HCT116 (cell line): ENCODE results near the gene LRRC4B. TPM values are rescaled to one million over a fixed set of nuclear protein-coding genes. Genes with fewer than 3 reads are reported as not detected.

Source experiments
- ATAC-seq: fragments of 200-7000 bp; cut with Tn5 transposase; 2 replicates; pipeline ENCODE4 v1.9.1; 2020; ENCODE audit warnings: mild to moderate bottlenecking, moderate library complexity
- BruUV-seq: library from RNA; stranded (reverse); fragments of 400-500 nt; replicated peaks from 2 replicates; lab custom pipeline; 2021; lab: Mats Ljungman, UMichigan
- CTCF ChIA-PET: fragments of 300-600 bp; sonication (Branson Sonifier 250); formaldehyde crosslinking; loops from one replicate; lab custom pipeline; 2021; ENCODE audit warnings: antibody characterized with exemption; lab: Charles Lee
- POLR2A ChIA-PET: fragments of 300-600, 350-600 bp; sonication (Branson Sonifier 250); formaldehyde crosslinking; loops from one replicate; lab custom pipeline; 2021; ENCODE audit warnings: antibody characterized with exemption; lab: Charles Lee
- RAD21 ChIA-PET, 2 experiments: fragments of 300-600 bp; sonication (Branson Sonifier 250); formaldehyde crosslinking; loops; one replicate each; lab custom pipeline; 2023; ENCODE audit warnings: low total read pairs in 2 of 2; ENCODE audit not compliant: uncharacterized antibody in 2 of 2, unreplicated experiment in 2 of 2, low non-redundant PET in 1 of 2; lab: Charles Lee
- DNase-seq: peaks from one replicate; pipeline ENCODE4 v3.0.0-alpha.2; 2010; ENCODE audit warnings: low read depth, low spot score
- H2AFZ ChIP-seq: fragments of 200-600 bp; shearing (Covaris generic), sonication (generic); 2 replicates; pipeline ENCODE4 v1.6.1; 2017; ENCODE audit warnings: low read depth, mixed run types, mixed read lengths, antibody characterized with exemption, low read length; ENCODE audit not compliant: poor library complexity, severe bottlenecking
- H3K27ac ChIP-seq: 2 replicates; pipeline ENCODE4 v1.5.1; 2012; ENCODE audit warnings: low read depth, low read length
- H3K27me3 ChIP-seq: fragments of 200-600 bp; sonication (generic); 2 replicates; pipeline ENCODE4 v1.6.1; 2016; ENCODE audit warnings: mixed run types, low read length, mixed read lengths; ENCODE audit not compliant: insufficient read depth
- H3K36me3 ChIP-seq, 2 experiments: fragments of 200-500 bp in 1 of 2; fragments of 200-600 bp in 1 of 2; sonication (Bioruptor generic) in 1 of 2; sonication (generic) in 1 of 2; 2 replicates each; pipeline versions ENCODE4 v1.5.1 to v1.6.1; 2014 to 2016; ENCODE audit warnings: low read length in 2 of 2, inconsistent platforms in 1 of 2, mixed read lengths in 1 of 2, mixed run types in 1 of 2; ENCODE audit not compliant: insufficient read depth in 2 of 2, control insufficient read depth in 1 of 2
- H3K4me1 ChIP-seq, 2 experiments: fragments of 200-600 bp in 1 of 2; sonication (generic) in 1 of 2; 2 replicates each; pipeline versions ENCODE4 v1.5.1 to v1.6.1; 2012 to 2017; ENCODE audit warnings: low read length in 2 of 2, inconsistent platforms in 1 of 2, mild to moderate bottlenecking in 1 of 2, mixed read lengths in 1 of 2, mixed run types in 1 of 2, moderate library complexity in 1 of 2; ENCODE audit not compliant: insufficient read depth in 2 of 2, control insufficient read depth in 1 of 2
- H3K4me2 ChIP-seq: fragments of 200-600 bp; sonication (generic); 2 replicates; pipeline ENCODE4 v1.6.1; 2017; ENCODE audit warnings: mixed run types, low read length, mixed read lengths
- H3K4me3 ChIP-seq, 2 experiments: fragments of 200-600 bp in 1 of 2; sonication (generic) in 1 of 2; replicated peaks in 1 of 2; 2 replicates each; pipeline ENCODE4 v1.5.1; 2011 to 2016; ENCODE audit warnings: low read length in 2 of 2, control low read depth in 1 of 2, low read depth in 1 of 2, mild to moderate bottlenecking in 1 of 2, mixed read lengths in 1 of 2, mixed run types in 1 of 2
- H3K79me2 ChIP-seq: fragments of 200-600 bp; sonication (generic); 2 replicates; pipeline ENCODE4 v1.6.1; 2017; ENCODE audit warnings: mild to moderate bottlenecking, mixed run types, low read length, moderate library complexity, mixed read lengths; ENCODE audit not compliant: insufficient read depth
- H3K9ac ChIP-seq: fragments of 200-600 bp; sonication (generic); 2 replicates; pipeline ENCODE4 v1.6.1; 2016; ENCODE audit warnings: low read length, mixed read lengths
- H3K9me2 ChIP-seq: fragments of 200-600 bp; sonication (generic), shearing (Covaris generic); 2 replicates; pipeline ENCODE4 v1.6.1; 2017; ENCODE audit warnings: mixed run types, mild to moderate bottlenecking, moderate library complexity; ENCODE audit not compliant: insufficient read depth
- H3K9me3 ChIP-seq, 2 experiments: fragments of 200-500 bp in 1 of 2; fragments of 200-600 bp in 1 of 2; sonication (Bioruptor generic) in 1 of 2; sonication (generic) in 1 of 2; 2 replicates each; pipeline ENCODE4 v1.6.1; 2014 to 2017; ENCODE audit warnings: low read length in 2 of 2, mixed read lengths in 2 of 2, inconsistent platforms in 1 of 2, low read depth in 1 of 2, mild to moderate bottlenecking in 1 of 2, mixed run types in 1 of 2, moderate library complexity in 1 of 2; ENCODE audit not compliant: control insufficient read depth in 1 of 2, insufficient read depth in 1 of 2
- H4K20me1 ChIP-seq: fragments of 200-600 bp; sonication (generic), shearing (Covaris generic); 2 replicates; pipeline ENCODE4 v1.6.1; 2017; ENCODE audit warnings: mixed run types, mild to moderate bottlenecking, moderate library complexity; ENCODE audit not compliant: insufficient read depth
- ATF3 ChIP-seq: IDR thresholded peaks from 2 replicates; pipeline ENCODE4 v1.6.1; 2012
- CBX3 ChIP-seq: IDR thresholded peaks from 2 replicates; pipeline ENCODE4 v1.6.1; 2012; ENCODE audit warnings: low read depth
- CEBPB ChIP-seq: IDR thresholded peaks from 2 replicates; pipeline ENCODE4 v1.6.1; 2012; ENCODE audit warnings: low read depth
- CTCF ChIP-seq, 3 experiments: fragments of 200-600 bp in 1 of 3; sonication (generic) in 1 of 3; IDR thresholded peaks in 2 of 3; conservative IDR thresholded peaks in 1 of 3; 2 replicates each; pipeline ENCODE4 v1.5.1; 2012 to 2017; ENCODE audit warnings: low read depth in 2 of 3, low read length in 2 of 3, antibody characterized with exemption in 1 of 3, borderline replicate concordance in 1 of 3, control low read depth in 1 of 3, mild to moderate bottlenecking in 1 of 3, mixed read lengths in 1 of 3, mixed run types in 1 of 3, moderate library complexity in 1 of 3; ENCODE audit not compliant: insufficient read depth in 1 of 3
- EGR1 ChIP-seq: IDR thresholded peaks from 2 replicates; pipeline ENCODE4 v1.6.1; 2012; ENCODE audit warnings: low read depth
- ELF1 ChIP-seq: IDR thresholded peaks from 2 replicates; pipeline ENCODE4 v1.6.1; 2012; ENCODE audit warnings: low read depth, borderline replicate concordance
- EZH2 ChIP-seq: fragments of 200-600 bp; sonication (generic); IDR thresholded peaks from 2 replicates; pipeline ENCODE4 v1.6.1; 2017; ENCODE audit warnings: antibody characterized with exemption, mixed run types
- EZH2phosphoT487 ChIP-seq: fragments of 200-600 bp; IDR thresholded peaks from 2 replicates; pipeline ENCODE4 v1.6.1; 2018; ENCODE audit warnings: antibody characterized with exemption, borderline replicate concordance
- FOSL1 ChIP-seq: IDR thresholded peaks from 2 replicates; pipeline ENCODE4 v1.6.1; 2012; ENCODE audit warnings: low read depth
- JUND ChIP-seq: IDR thresholded peaks from 2 replicates; pipeline ENCODE4 v1.6.1; 2012
- MAX ChIP-seq: IDR thresholded peaks from 2 replicates; pipeline ENCODE4 v1.6.1; 2012
- POLR2AphosphoS5 ChIP-seq: IDR thresholded peaks from 2 replicates; pipeline ENCODE4 v1.6.1; 2011; ENCODE audit warnings: mild to moderate bottlenecking, low read depth, low read length, moderate library complexity
- RAD21 ChIP-seq: IDR thresholded peaks from 2 replicates; pipeline ENCODE4 v1.6.1; 2012; ENCODE audit warnings: low read depth, mild to moderate bottlenecking
- REST ChIP-seq: IDR thresholded peaks from 2 replicates; pipeline ENCODE4 v1.6.1; 2012; ENCODE audit warnings: low read depth
- SIN3A ChIP-seq: IDR thresholded peaks from 2 replicates; pipeline ENCODE4 v1.6.1; 2012; ENCODE audit warnings: low read depth
- SP1 ChIP-seq: IDR thresholded peaks from 2 replicates; pipeline ENCODE4 v1.6.1; 2012; ENCODE audit warnings: low read depth
- SRF ChIP-seq: IDR thresholded peaks from 2 replicates; pipeline ENCODE4 v1.6.1; 2012; ENCODE audit warnings: low read depth
- ZFX ChIP-seq: fragments of 450-650 bp; IDR thresholded peaks from 2 replicates; pipeline ENCODE4 v1.6.1; 2017
- ZNF274 ChIP-seq: fragments of 200-500 bp; sonication (Bioruptor generic); IDR thresholded peaks from 2 replicates; pipeline ENCODE4 v1.6.1; 2014; ENCODE audit warnings: mild to moderate bottlenecking, low read depth, low read length, inconsistent platforms
- intact Hi-C: fragments of 100-400 bp; cut with micrococcal nuclease; formaldehyde crosslinking; loops from 2 replicates; pipeline ENCODE4 v1.10.0; 2022
- total RNA-seq: library from RNA; stranded (reverse); gene quantifications from one replicate; pipeline ENCODE4 v1.2.1, GENCODE V29; 2021; ENCODE audit not compliant: unreplicated experiment

The LRRC4B gene
- total RNA-seq, 1 experiment from 2014 or later = 0.89 TPM

- TF ChIP-seq EZH2 (no peak), SIN3A (no peak), SRF (no peak)
Observed at GRCh38 chr19:50537769-50538230, 30.4 kb downstream of the LRRC4B start (continued).

GRCh38 chr19:50537306-50537685 is 30.9 kb downstream of the LRRC4B start:
- Histone ChIP-seq H3K9ac (no peak overlapping the region), H4K20me1 (no peaks in the 10 kb centered on the region), H3K4me2 (no peak overlapping the region), H3K27ac (no peak overlapping the region), H2AFZ (no peak overlapping the region)
- RAD21 ChIA-PET = interaction anchor here (0.9 to 2.1 kb wide), 3 partner anchors 12 to 246 kb away, joined by 3 to 7 read pairs (median 4); no protein-coding TSS in a partner anchor
- POLR2A ChIA-PET = no interaction called here
- no peak for TF ChIP-seq EGR1
- TF ChIP-seq CBX3 = no peak
- TF ChIP-seq SIN3A = no peak
- no peak for TF ChIP-seq REST
- TF ChIP-seq ATF3 = no peak
- TF ChIP-seq FOSL1 = no peak
- no peak for TF ChIP-seq EZH2
- no peak for TF ChIP-seq CTCF (IDR thresholded peaks at IDR 0.05 in 2 of 3, conservative IDR thresholded peaks at IDR 0.05 in 1 of 3; ENCODE audit: borderline replicate concordance in 1 of 3, insufficient read depth in 1 of 3, low read depth in 2 of 3, low read length in 2 of 3)
- TF ChIP-seq POLR2AphosphoS5 = no peak
- no peak for TF ChIP-seq JUND
- no peak for TF ChIP-seq SP1
- TF ChIP-seq MAX = no peak
- no peak for TF ChIP-seq ZFX
- TF ChIP-seq RAD21 = no peak
- no peak for TF ChIP-seq CEBPB
- TF ChIP-seq EZH2phosphoT487 = no peak
- no peak for TF ChIP-seq ELF1
- no peak for TF ChIP-seq ZNF274
- TF ChIP-seq, all 23 proteins: peak for 0
- CTCF ChIA-PET = interaction anchor here (0.9 to 3.6 kb wide), 12 partner anchors 12 to 559 kb away, joined by 3 to 40 read pairs (median 8); partner anchors contain the start of genes JOSD2 and KCNC3
- peaks cover 7 to 17% of the 10 kb centered on the region in 2 experiments; a peak in 3 of 4 replicates for H3K9me3 ChIP-seq
- H3K9me2 ChIP-seq = no peaks in the 10 kb centered on the region
- intact Hi-C loops = loop anchor here (1.0 to 10.0 kb wide), 4 partner anchors 118 to 385 kb away; no protein-coding TSS in a partner anchor
- no peak overlapping the region for H3K4me3 ChIP-seq
- H3K36me3 ChIP-seq = no peaks in the 10 kb centered on the region
- no TSS peak for BruUV-seq
- DNase-seq (no peak), ATAC-seq (peak; percentile 14; the same call in 1 of the 2 replicates)
- no peaks in the 10 kb centered on the region for H3K4me1 ChIP-seq
- no peaks in the 10 kb centered on the region for H3K27me3 ChIP-seq
- no peaks in the 10 kb centered on the region for H3K79me2 ChIP-seq
